Heart left ventricle (tissue), 16 donors: ENCODE data around the gene PSMG4. TPM values are rescaled to one million over a fixed set of nuclear protein-coding genes. Genes with fewer than 3 reads are reported as not detected.

Experiments used
- ATAC-seq, 4 donors: fragments of 200-7000 bp; cut with Tn5 transposase; one replicate each; pipeline ENCODE4 v1.9.1; 2020 to 2022; ENCODE audit warnings: moderate library complexity in 4 of 4, mild to moderate bottlenecking in 3 of 4, moderate number of reproducible peaks in 1 of 4
- DNase-seq, 5 donors: peaks; one replicate each; pipeline ENCODE4 v3.0.0-alpha.2; 2020
- H3K27ac ChIP-seq, 12 donors: fragments of 200-600 bp; sonication (generic) in 4 of 12; one replicate each; pipeline versions ENCODE4 v1.5.0 to v1.8.0; 2016 to 2022; ENCODE audit warnings: mild to moderate bottlenecking in 2 of 12
- H3K27me3 ChIP-seq, 9 donors: fragments of 200-600 bp; sonication (generic) in 2 of 9; one replicate each; pipeline versions ENCODE4 v1.5.1 to v1.8.0; 2016 to 2022; ENCODE audit warnings: mild to moderate bottlenecking in 3 of 9
- H3K36me3 ChIP-seq, 9 donors: fragments of 200-600 bp; sonication (generic) in 2 of 9; one replicate each; pipeline versions ENCODE4 v1.5.0 to v1.8.0; 2018 to 2022; ENCODE audit warnings: mild to moderate bottlenecking in 2 of 9
- H3K4me1 ChIP-seq, 12 donors: fragments of 200-600 bp; sonication (generic) in 4 of 12; one replicate each; pipeline versions ENCODE4 v1.5.0 to v1.8.0; 2016 to 2022; ENCODE audit warnings: mild to moderate bottlenecking in 3 of 12
- H3K4me3 ChIP-seq, 12 donors: fragments of 200-600 bp; sonication (generic) in 4 of 12; one replicate each; pipeline versions ENCODE4 v1.5.0 to v1.8.0; 2017 to 2022; ENCODE audit warnings: mild to moderate bottlenecking in 9 of 12, moderate library complexity in 4 of 12
- H3K9me3 ChIP-seq, 12 donors: fragments of 200-600 bp; sonication (generic) in 4 of 12; one replicate each; pipeline versions ENCODE4 v1.5.0 to v1.8.0; 2016 to 2022; ENCODE audit warnings: mild to moderate bottlenecking in 1 of 12
- CTCF ChIP-seq, 12 donors: fragments of 200-600 bp; sonication (generic) in 4 of 12; IDR thresholded peaks; one replicate each; pipeline versions ENCODE4 v1.5.0 to v1.8.0; 2018 to 2022; ENCODE audit warnings: antibody characterized with exemption in 12 of 12, mild to moderate bottlenecking in 5 of 12
- POLR2A ChIP-seq, 2 donors: fragments of 450-650 bp; IDR thresholded peaks; one replicate each; pipeline ENCODE4 v1.6.1; 2017; ENCODE audit warnings: antibody characterized with exemption in 2 of 2, mild to moderate bottlenecking in 2 of 2, moderate library complexity in 2 of 2
- WGBS, 4 donors: extraction: QIAGEN DNeasy Blood & Tissue Kit in 2 of 4; methylation state at CpG; one replicate each; pipeline versions ENCODE4 v1.1.5 to v1.1.7; 2013 to 2018; 5-methylcytosine and 5-hydroxymethylcytosine counted together
- intact Hi-C, 10 donors: fragments of 100-400 bp; cut with DNase I; formaldehyde crosslinking; loops; one replicate each; pipeline versions ENCODE4 v1.11.1 to v1.14.2; 2022
- polyA plus RNA-seq, 2 donors: library from polyadenylated mRNA; stranded (reverse); fragments of 200-250 nt; gene quantifications; one replicate each; pipeline ENCODE4 v1.2.3, GENCODE V29; 2013
- total RNA-seq, 9 donors: library from RNA; depleted of rRNA in 2 of 9; stranded (reverse); fragments of >200 nt in 2 of 9; fragmentation: NEBNext Ultra II Directional in 3 of 9; extraction: Animal tissue kit (Norgen Biotek cat#: 25700) in 3 of 9; gene quantifications; one replicate each; pipeline versions ENCODE4 v1.1.0 to v1.2.4, GENCODE V29; 2016 to 2023
- donor health status: ischemic (EF 13 %, LVEDD 7.1; RV severe dilation, severe dysfunction).
- donor health status: healthy with polysubstance abuse.
- donor health status: DM: no; HTN: yes; CAD: no.
- donor health status: DM: no; HTN: no; CAD: no.
- donor health status: ischemic (EF 25% LVEDD 6.9; RV normal size, moderate dysfunction).
- donor health status: ischemic (EF 25% LVEDD 5.7; RV mildly dilated, moderate dysfunction).
- donor health status: healthy.
- donor health status: DM: yes; HTN: yes; CAD: no.
- donor health status: ischemic (EF 35%, LVEDD 5.7; RV mildly dilated, moderate dysfunction).
- donor health status: nonischemic (EF 11% LVEDD 7.7; RV severe dilation, severe dysfunction).
- donor health status: DM: yes; HTN: yes; CAD: no.
- donor health status: PGD.
- donor health status: ischemic (EF 29% LVEDD 5.4; RV normal size, mild dysfunction).
- donor health status: nonischemic (EF 23%, LVEDD 6.1; RV moderate dilation, normal function).

The PSMG4 gene
- total and polyA plus RNA-seq, 11 donors = 6.2 to 21.7 (median 9.7) TPM

- Histone ChIP-seq H3K4me1 (peaks cover 0 to 44% (median 18%) of the 10 kb centered on the region in 12 donors), H3K4me3 (peak overlapping the region in 4 of 12 donors; percentile 79 to 98 (median 87)), H3K27me3 (no peaks in the 10 kb centered on the region), H3K9me3 (no peaks in the 10 kb centered on the region), H3K36me3 (peaks cover 0 to 23% (median 14%) of the 10 kb centered on the region in 9 donors), H3K27ac (no peak overlapping the region)
- intact Hi-C loops = no loop called here
- WGBS, 4 donors = 71 to 78% (median 76%) methylated on average over 17 of the region's 17 CpGs
- DNase-seq = no peak
- no peak for ATAC-seq
- TF ChIP-seq POLR2A (IDR thresholded peaks at IDR 0.05) (no peak), CTCF (IDR thresholded peaks at IDR 0.05) (no peak)
Observed at GRCh38 chr6:3260772-3261517, 2.2 kb downstream of the PSMG4 start.

DNA sequence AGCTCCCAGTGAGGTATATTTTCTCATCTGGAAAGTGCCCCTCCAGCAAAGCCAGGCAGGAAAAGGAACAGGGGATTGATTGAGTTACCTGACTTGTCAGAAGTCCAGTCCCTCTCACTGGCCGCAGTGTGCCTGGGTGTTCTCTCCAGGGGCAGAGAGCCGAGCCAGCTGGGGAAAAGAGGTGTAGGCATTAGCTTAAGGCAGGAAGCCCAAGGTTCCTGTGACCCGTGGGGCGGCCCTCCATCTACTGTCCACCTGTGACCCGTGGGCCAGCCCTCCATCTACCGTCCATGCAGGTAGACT lies 2.7 kb downstream of the PSMG4 start:
- Histone ChIP-seq H3K9me3 (no peaks in the 10 kb centered on the region), H3K36me3 (peaks cover 0 to 23% (median 14%) of the 10 kb centered on the region in 9 donors), H3K4me1 (peaks cover 0 to 44% (median 18%) of the 10 kb centered on the region in 12 donors), H3K27ac (no peak overlapping the region), H3K27me3 (no peaks in the 10 kb centered on the region), H3K4me3 (no peak overlapping the region)
- DNase-seq = no peak
- TF ChIP-seq POLR2A (IDR thresholded peaks at IDR 0.05) (no peak), CTCF (IDR thresholded peaks at IDR 0.05) (no peak)
- intact Hi-C loops = no loop called here
- no peak for ATAC-seq
- 52 to 83% (median 59%) methylated on average over 6 of the region's 6 CpGs for WGBS, 4 donors

GRCh38 chr6:3261921-3262320 lies 3.2 kb downstream of the PSMG4 start:
- no peak overlapping the region for H3K27ac ChIP-seq

DNA sequence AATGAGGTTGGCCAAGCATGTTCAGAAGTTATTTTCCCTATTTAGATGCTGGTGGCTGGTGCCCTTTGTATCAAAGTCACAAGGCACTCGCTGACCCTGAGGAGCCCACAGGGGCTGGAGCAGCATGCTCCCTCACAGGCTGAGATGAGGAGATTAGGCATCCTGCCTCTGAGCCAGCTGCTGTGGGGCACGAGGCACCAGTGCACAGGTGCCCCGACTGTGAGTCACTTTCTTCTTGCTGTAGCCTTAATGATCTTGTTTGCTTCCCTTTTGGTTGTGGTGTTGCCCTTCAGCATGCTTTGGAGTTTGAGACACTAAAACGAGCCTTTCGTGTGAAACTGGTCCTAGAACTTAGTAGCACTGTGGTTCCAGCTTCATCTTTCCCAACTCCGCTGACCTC lies 4.3 kb downstream of the PSMG4 start:
- TF ChIP-seq POLR2A (IDR thresholded peaks at IDR 0.05) (no peak), CTCF (IDR thresholded peaks at IDR 0.05) (no peak)
- no peak overlapping the region for H3K27ac ChIP-seq
- no peaks in the 10 kb centered on the region for H3K9me3 ChIP-seq
- peaks cover 0 to 29% (median 17%) of the 10 kb centered on the region in 9 donors for H3K36me3 ChIP-seq
- no peaks in the 10 kb centered on the region for H3K27me3 ChIP-seq
- WGBS, 4 donors = 78 to 84% (median 83%) methylated on average over 5 to 6 of the region's 6 CpGs
- DNase-seq = no peak
- no peak overlapping the region for H3K4me3 ChIP-seq
- ATAC-seq = no peak
- intact Hi-C loops = no loop called here
- peaks cover 0 to 44% (median 18%) of the 10 kb centered on the region in 12 donors for H3K4me1 ChIP-seq

More at GRCh38 chr6:3261921-3262320, 3.2 kb downstream of the PSMG4 start:
- intact Hi-C loops = no loop called here
- ATAC-seq = no peak
- H3K27me3 ChIP-seq = no peaks in the 10 kb centered on the region
- H3K36me3 ChIP-seq = peaks cover 0 to 23% (median 14%) of the 10 kb centered on the region in 9 donors
- H3K4me3 ChIP-seq = no peak overlapping the region
- no peak for DNase-seq
- 59 to 65% (median 62%) methylated on average over 8 of the region's 8 CpGs for WGBS, 4 donors
- no peak for TF ChIP-seq POLR2A (IDR thresholded peaks at IDR 0.05)
- TF ChIP-seq CTCF (IDR thresholded peaks at IDR 0.05) = no peak
- peaks cover 0 to 44% (median 18%) of the 10 kb centered on the region in 12 donors for H3K4me1 ChIP-seq
- H3K9me3 ChIP-seq = no peaks in the 10 kb centered on the region
